ENCODE data around the gene CAPN8.
A peak's percentile ranks its signal among the peaks of the same experiment; 100 is the strongest.

Gene CAPN8

GRCh38 chr1:223531742-223532341, 133.7 kb downstream of the CAPN8 start:
- no peak overlapping the region for H3K4me3 ChIP-seq (replicated peaks; ENCODE audit: low read depth, low read length)
- DNase-seq (ENCODE audit: extremely low read depth, insufficient read length): no peak
- peak; percentile 93 for TF ChIP-seq CTCF (IDR thresholded peaks at IDR 0.05; ENCODE audit: insufficient read depth, low read length, poor library complexity, severe bottlenecking)
- H3K27me3 ChIP-seq (replicated peaks; ENCODE audit: control insufficient read depth, insufficient read depth, low read length): peaks cover 2% of the 10 kb centered on the region
- H3K36me3 ChIP-seq (ENCODE audit: control insufficient read depth, insufficient read depth, low read length): no peaks in the 10 kb centered on the region

- no peak for DNase-seq (ENCODE audit: extremely low read depth, insufficient read length)
- Histone ChIP-seq H3K4me3 (replicated peaks; ENCODE audit: low read depth, low read length) (no peak overlapping the region), H3K27me3 (replicated peaks; ENCODE audit: control insufficient read depth, insufficient read depth, low read length) (no peaks in the 10 kb centered on the region), H3K36me3 (ENCODE audit: control insufficient read depth, insufficient read depth, low read length) (no peaks in the 10 kb centered on the region)
- no peak for TF ChIP-seq CTCF (IDR thresholded peaks at IDR 0.05; ENCODE audit: insufficient read depth, low read length, poor library complexity, severe bottlenecking)
Observed at GRCh38 chr1:223525957-223526356, 139.5 kb downstream of the CAPN8 start.

- DNase-seq (ENCODE audit: extremely low read depth, insufficient read length): no peak
- Histone ChIP-seq H3K27me3 (replicated peaks; ENCODE audit: control insufficient read depth, insufficient read depth, low read length) (no peaks in the 10 kb centered on the region), H3K4me3 (replicated peaks; ENCODE audit: low read depth, low read length) (no peak overlapping the region), H3K36me3 (ENCODE audit: control insufficient read depth, insufficient read depth, low read length) (no peaks in the 10 kb centered on the region)
- no peak for TF ChIP-seq CTCF (IDR thresholded peaks at IDR 0.05; ENCODE audit: insufficient read depth, low read length, poor library complexity, severe bottlenecking)
Observed at GRCh38 chr1:223525546-223525945, 140.0 kb downstream of the CAPN8 start.

- H3K27me3 ChIP-seq (replicated peaks; ENCODE audit: control insufficient read depth, insufficient read depth, low read length): no peaks in the 10 kb centered on the region
- TF ChIP-seq CTCF (IDR thresholded peaks at IDR 0.05; ENCODE audit: insufficient read depth, low read length, poor library complexity, severe bottlenecking): no peak
- DNase-seq (ENCODE audit: extremely low read depth, insufficient read length): no peak
Observed at GRCh38 chr1:223524930-223525451, 140.5 kb downstream of the CAPN8 start.

GRCh38 chr1:223521150-223521549, 144.4 kb downstream of the CAPN8 start:
- no peaks in the 10 kb centered on the region for H3K27me3 ChIP-seq (replicated peaks; ENCODE audit: control insufficient read depth, insufficient read depth, low read length)
- no peak for DNase-seq (ENCODE audit: extremely low read depth, insufficient read length)
- TF ChIP-seq CTCF (IDR thresholded peaks at IDR 0.05; ENCODE audit: insufficient read depth, low read length, poor library complexity, severe bottlenecking): no peak

More at GRCh38 chr1:223524930-223525451, 140.5 kb downstream of the CAPN8 start:
- no peaks in the 10 kb centered on the region for H3K36me3 ChIP-seq (ENCODE audit: control insufficient read depth, insufficient read depth, low read length)
- no peak overlapping the region for H3K4me3 ChIP-seq (replicated peaks; ENCODE audit: low read depth, low read length)

More at GRCh38 chr1:223521150-223521549, 144.4 kb downstream of the CAPN8 start:
- Histone ChIP-seq H3K36me3 (ENCODE audit: control insufficient read depth, insufficient read depth, low read length) (no peaks in the 10 kb centered on the region), H3K4me3 (replicated peaks; ENCODE audit: low read depth, low read length) (no peak overlapping the region)

Measured in GM06990 (cell line).